Mesenchymal stem cell (in vitro differentiated cells and primary cell): ENCODE data around the gene TMEM72.

Experiments
- DNase-seq: peaks from one replicate; pipeline ENCODE4 v3.0.0-alpha.2; 2013
- H2AFZ ChIP-seq: one replicate; pipeline ENCODE4 v1.6.1; 2013; ENCODE audit warnings: low read depth, mild to moderate bottlenecking, control low read depth, inconsistent platforms, low read length, moderate library complexity
- H2AK5ac ChIP-seq: 2 replicates; pipeline ENCODE4 v1.6.1; 2013; ENCODE audit warnings: low read length, moderate library complexity, mild to moderate bottlenecking, inconsistent platforms; ENCODE audit not compliant: severe bottlenecking
- H2BK120ac ChIP-seq: one replicate; pipeline ENCODE4 v1.6.1; 2013; ENCODE audit warnings: low read depth, mild to moderate bottlenecking, inconsistent platforms, low read length, moderate library complexity
- H2BK12ac ChIP-seq, 2 experiments: one replicate each; pipeline ENCODE4 v1.6.1; 2013; ENCODE audit warnings: inconsistent platforms in 2 of 2, low read length in 2 of 2, mild to moderate bottlenecking in 2 of 2, moderate library complexity in 2 of 2, control low read depth in 1 of 2
- H2BK15ac ChIP-seq: one replicate; pipeline ENCODE4 v1.6.1; 2013; ENCODE audit warnings: mild to moderate bottlenecking, low read depth, inconsistent platforms; ENCODE audit not compliant: poor library complexity, severe bottlenecking
- H2BK5ac ChIP-seq: 2 replicates; pipeline ENCODE4 v1.6.1; 2013; ENCODE audit warnings: low read depth, mild to moderate bottlenecking, low read length, control low read depth, inconsistent platforms; ENCODE audit not compliant: poor library complexity, severe bottlenecking
- H3K14ac ChIP-seq, 2 experiments: one replicate each; pipeline ENCODE4 v1.6.1; 2013; ENCODE audit warnings: inconsistent platforms in 2 of 2, low read length in 2 of 2, control low read depth in 1 of 2, mild to moderate bottlenecking in 1 of 2, moderate library complexity in 1 of 2
- H3K18ac ChIP-seq, 2 experiments: one replicate each; pipeline ENCODE4 v1.6.1; 2013; ENCODE audit warnings: inconsistent platforms in 2 of 2, low read length in 2 of 2, control low read depth in 1 of 2, low read depth in 1 of 2, mild to moderate bottlenecking in 1 of 2
- H3K23ac ChIP-seq, 2 experiments: one replicate each; pipeline ENCODE4 v1.6.1; 2013; ENCODE audit warnings: inconsistent platforms in 2 of 2, low read length in 2 of 2, mild to moderate bottlenecking in 2 of 2, moderate library complexity in 2 of 2, control low read depth in 1 of 2
- H3K27ac ChIP-seq: 2 replicates; pipeline ENCODE4 v1.5.1; 2013; ENCODE audit warnings: mild to moderate bottlenecking, moderate library complexity, low read length, control low read depth, inconsistent platforms; ENCODE audit not compliant: poor library complexity, severe bottlenecking
- H3K27me3 ChIP-seq, 2 experiments: 2 replicates each; pipeline versions ENCODE4 v1.6.1 to v1.7.0; 2013; ENCODE audit warnings: low read length in 2 of 2, mild to moderate bottlenecking in 2 of 2, moderate library complexity in 2 of 2, control low read depth in 1 of 2, inconsistent platforms in 1 of 2; ENCODE audit not compliant: control insufficient read depth in 1 of 2, insufficient read depth in 1 of 2
- H3K36me3 ChIP-seq, 2 experiments: 2 replicates each; pipeline versions ENCODE4 v1.6.1 to v1.7.0; 2013; ENCODE audit warnings: low read length in 2 of 2, control low read depth in 1 of 2, inconsistent platforms in 1 of 2, low read depth in 1 of 2, mild to moderate bottlenecking in 1 of 2; ENCODE audit not compliant: insufficient read depth in 2 of 2, control insufficient read depth in 1 of 2
- H3K4ac ChIP-seq, 2 experiments: one replicate each; pipeline ENCODE4 v1.6.1; 2013; ENCODE audit warnings: inconsistent platforms in 2 of 2, low read length in 2 of 2, mild to moderate bottlenecking in 2 of 2, moderate library complexity in 2 of 2, control low read depth in 1 of 2, low read depth in 1 of 2
- H3K4me1 ChIP-seq: 2 replicates; pipeline ENCODE4 v1.6.1; 2013; ENCODE audit warnings: low read depth, low read length, control low read depth; ENCODE audit not compliant: control insufficient read depth, insufficient read depth
- H3K4me2 ChIP-seq: 2 replicates; pipeline ENCODE4 v1.6.1; 2013; ENCODE audit warnings: low read length, mild to moderate bottlenecking, inconsistent platforms; ENCODE audit not compliant: poor library complexity, severe bottlenecking
- H3K4me3 ChIP-seq, 2 experiments: 2 replicates each; pipeline versions ENCODE4 v1.5.1 to v1.7.0; 2013; ENCODE audit warnings: low read length in 2 of 2, mild to moderate bottlenecking in 2 of 2, control low read depth in 1 of 2, low read depth in 1 of 2; ENCODE audit not compliant: insufficient read depth in 1 of 2
- H3K79me1 ChIP-seq: replicated peaks from 2 replicates; pipeline ENCODE4 v1.6.1; 2013; ENCODE audit warnings: mild to moderate bottlenecking, control low read depth, low read length, inconsistent platforms; ENCODE audit not compliant: poor library complexity, severe bottlenecking
- H3K9ac ChIP-seq: 2 replicates; pipeline ENCODE4 v1.7.0; 2013; ENCODE audit warnings: mild to moderate bottlenecking, low read length, moderate library complexity
- H3K9me3 ChIP-seq: 2 replicates; pipeline ENCODE4 v1.7.0; 2013; ENCODE audit warnings: mild to moderate bottlenecking, low read length; ENCODE audit not compliant: control insufficient read depth
- H4K8ac ChIP-seq: one replicate; pipeline ENCODE4 v1.6.1; 2013; ENCODE audit warnings: inconsistent platforms, mild to moderate bottlenecking, low read length, moderate library complexity
- H4K91ac ChIP-seq: one replicate; pipeline ENCODE4 v1.6.1; 2013; ENCODE audit warnings: mild to moderate bottlenecking, low read length, inconsistent platforms
- WGBS: methylation state at CpG from one replicate; pipeline ENCODE4 v1.1.7; 2013; ENCODE audit warnings: mixed read lengths; 5-methylcytosine and 5-hydroxymethylcytosine counted together

Gene TMEM72

DNA sequence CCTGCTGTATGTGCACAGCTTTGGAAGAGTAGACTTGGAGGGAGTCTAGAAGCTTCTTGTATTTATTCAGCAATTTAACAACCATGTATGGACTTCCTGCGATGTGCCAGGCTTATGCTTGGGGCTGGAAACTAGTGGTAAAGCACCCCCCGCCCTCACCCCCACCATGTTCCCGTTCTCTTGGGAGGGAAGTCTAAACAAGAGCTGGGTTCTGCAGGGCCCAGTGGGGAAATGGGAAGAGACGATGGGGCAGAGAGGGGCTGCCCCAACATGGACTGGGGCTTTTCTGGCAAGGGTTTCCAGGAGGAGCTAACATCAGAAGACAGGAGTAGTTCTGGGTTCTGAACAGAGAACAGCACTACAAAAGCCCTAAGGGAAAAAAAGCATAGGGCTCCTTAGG, 56.5 kb downstream of the TMEM72 start:
- Histone ChIP-seq H2BK12ac (peak overlapping the region in 1 of 2 experiments; percentile 27), H3K14ac (no peak overlapping the region), H2BK15ac (peak overlapping the region; percentile 73), H4K91ac (peak overlapping the region; percentile 2), H2BK120ac (peak overlapping the region; percentile 55), H3K27me3 (no peaks in the 10 kb centered on the region), H3K27ac (no peak overlapping the region), H3K4ac (peak overlapping the region; percentile 28 to 47), H2BK5ac (no peak overlapping the region), H3K23ac (no peak overlapping the region), H2AK5ac (peak overlapping the region; percentile 63), H3K18ac (peak overlapping the region; percentile 28 to 74), H3K4me1 (peaks cover 44% of the 10 kb centered on the region), H3K4me3 (peak overlapping the region in 1 of 2 experiments; percentile 57), H3K79me1 (peaks cover 23% of the 10 kb centered on the region), H3K9ac (peak overlapping the region; percentile 74), H2AFZ (no peak overlapping the region), H3K9me3 (no peaks in the 10 kb centered on the region), H3K4me2 (no peak overlapping the region), H4K8ac (no peak overlapping the region), H3K36me3 (peaks cover 22 to 33% of the 10 kb centered on the region in 2 experiments)
- DNase-seq: no peak
- 88% methylated on average over 2 of the region's 4 CpGs for WGBS

DNA sequence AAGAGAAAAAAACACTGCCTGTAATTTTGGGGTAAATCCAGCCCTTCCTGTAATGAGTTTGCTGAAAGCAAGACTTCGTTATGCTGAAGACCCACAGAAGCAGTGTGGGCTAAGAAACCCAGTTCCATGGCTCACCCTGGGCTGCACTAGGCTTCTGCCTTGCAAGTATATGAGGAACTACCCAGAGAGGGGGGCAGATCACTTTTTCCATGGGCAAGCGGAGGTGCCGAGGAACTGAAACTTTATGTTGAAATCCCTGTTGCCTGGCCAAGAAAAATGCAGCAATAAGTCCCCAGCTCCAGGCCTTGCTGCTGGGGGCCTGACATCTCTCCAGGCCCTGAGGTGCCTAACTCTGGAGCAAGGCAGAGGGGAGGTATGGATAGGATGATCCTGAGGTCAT, 57.0 kb downstream of the TMEM72 start:
- H3K27ac ChIP-seq: no peak overlapping the region
- H2BK12ac ChIP-seq: peak overlapping the region; percentile 65 to 69
- no peak overlapping the region for H2BK15ac ChIP-seq
- 84% methylated on average over 3 of the region's 3 CpGs for WGBS
- H2BK120ac ChIP-seq: peak overlapping the region; percentile 55
- no peaks in the 10 kb centered on the region for H3K27me3 ChIP-seq
- H3K9ac ChIP-seq: peak overlapping the region; percentile 74
- H3K4ac ChIP-seq: peak overlapping the region in 1 of 2 experiments; percentile 47
- peak overlapping the region; percentile 70 for H4K91ac ChIP-seq
- peak overlapping the region in 1 of 2 experiments; percentile 53 for H3K14ac ChIP-seq
- no peak overlapping the region for H3K23ac ChIP-seq
- DNase-seq: peak; percentile 74
- peaks cover 23% of the 10 kb centered on the region for H3K79me1 ChIP-seq
- peaks cover 22 to 37% of the 10 kb centered on the region in 2 experiments for H3K36me3 ChIP-seq
- H3K18ac ChIP-seq: peak overlapping the region; percentile 74 to 77
- H3K4me2 ChIP-seq: no peak overlapping the region
- no peaks in the 10 kb centered on the region for H3K9me3 ChIP-seq
- no peak overlapping the region for H4K8ac ChIP-seq
- no peak overlapping the region for H2AFZ ChIP-seq
- H2AK5ac ChIP-seq: peak overlapping the region; percentile 63
- H3K4me1 ChIP-seq: peaks cover 41% of the 10 kb centered on the region
- H3K4me3 ChIP-seq: peak overlapping the region in 1 of 2 experiments; percentile 57
- H2BK5ac ChIP-seq: no peak overlapping the region

DNA sequence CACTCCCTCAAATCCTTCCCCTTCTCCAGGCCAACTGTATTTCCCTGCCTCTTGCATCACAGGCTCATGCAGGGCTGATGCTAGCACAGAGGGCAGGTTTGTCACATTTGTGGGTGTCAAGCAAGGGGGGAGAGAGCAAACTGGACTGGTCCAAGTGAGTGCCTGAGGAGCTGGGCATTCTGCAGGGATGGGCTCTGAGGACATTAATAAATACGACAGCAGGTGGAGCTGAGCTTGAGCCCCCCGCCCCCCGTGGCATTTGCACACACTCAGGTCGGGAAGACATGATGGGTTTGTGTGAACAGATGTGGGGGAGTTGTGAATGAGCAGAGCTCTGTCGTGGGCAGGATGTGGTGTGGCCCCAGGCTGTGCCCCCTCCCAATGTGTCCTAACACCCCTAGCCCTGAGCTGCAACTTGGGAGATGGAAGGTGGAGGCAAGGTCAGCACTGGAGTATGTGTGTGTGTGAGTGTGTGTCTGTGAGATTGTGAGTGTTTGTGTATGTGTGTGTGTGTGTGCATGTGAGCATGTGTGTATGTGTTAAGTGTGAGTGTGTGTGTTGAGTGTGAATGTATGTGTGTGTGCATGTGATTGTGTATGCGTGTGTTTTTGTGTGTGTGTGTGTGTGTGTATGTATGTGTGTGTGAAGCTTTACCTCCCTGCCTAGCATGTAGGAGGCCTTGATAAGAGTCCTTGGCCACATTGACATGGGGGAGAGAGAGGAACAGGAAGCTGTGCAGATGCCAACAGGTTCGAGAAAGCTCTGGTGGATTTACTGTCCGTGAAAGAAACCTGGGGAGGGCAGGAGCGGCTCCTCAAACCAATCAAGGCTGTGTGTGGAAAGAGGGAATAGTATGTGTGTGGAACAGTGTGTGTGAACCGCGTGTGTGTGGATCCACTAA, 57.6 kb downstream of the TMEM72 start:
- WGBS: 88% methylated on average over 11 of the region's 11 CpGs
- Histone ChIP-seq H2BK12ac (peak overlapping the region; percentile 65 to 69), H3K4me2 (no peak overlapping the region), H3K4me3 (peak overlapping the region in 1 of 2 experiments; percentile 57), H3K23ac (no peak overlapping the region), H2AFZ (no peak overlapping the region), H2BK120ac (no peak overlapping the region), H2AK5ac (peak overlapping the region; percentile 1), H4K8ac (peak overlapping the region; percentile 31), H3K27ac (no peak overlapping the region), H3K9me3 (no peaks in the 10 kb centered on the region), H3K9ac (peak overlapping the region; percentile 74), H3K4ac (peak overlapping the region in 1 of 2 experiments; percentile 20), H4K91ac (peak overlapping the region; percentile 70), H3K27me3 (no peaks in the 10 kb centered on the region), H3K79me1 (peaks cover 23% of the 10 kb centered on the region), H3K14ac (peak overlapping the region in 1 of 2 experiments; percentile 53), H3K4me1 (peaks cover 37% of the 10 kb centered on the region), H2BK15ac (no peak overlapping the region), H2BK5ac (no peak overlapping the region), H3K36me3 (peaks cover 22 to 40% of the 10 kb centered on the region in 2 experiments), H3K18ac (peak overlapping the region in 1 of 2 experiments; percentile 77)
- no peak for DNase-seq

DNA sequence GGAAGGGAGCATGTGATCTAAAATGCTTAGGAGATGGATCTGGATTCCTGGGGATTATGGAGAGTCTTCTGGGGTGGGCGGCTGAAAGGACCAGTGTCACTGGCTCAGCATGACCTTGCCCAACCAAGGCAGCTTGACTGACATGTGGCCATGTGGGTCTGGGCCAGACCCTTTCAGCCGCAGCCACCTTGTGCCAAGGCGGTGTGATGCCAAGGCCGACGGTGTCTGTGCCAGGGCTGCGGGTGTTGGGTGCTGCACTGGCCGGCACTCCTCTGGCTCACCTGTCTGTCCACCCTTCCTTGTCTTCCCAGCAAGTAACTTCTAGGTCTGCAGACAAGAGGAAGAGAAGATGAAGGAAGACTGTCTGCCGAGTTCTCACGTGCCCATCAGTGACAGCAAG, 58.7 kb downstream of the TMEM72 start:
- H4K91ac ChIP-seq: peak overlapping the region; percentile 1
- no peak overlapping the region for H3K4me3 ChIP-seq
- H3K27ac ChIP-seq: no peak overlapping the region
- no peaks in the 10 kb centered on the region for H3K9me3 ChIP-seq
- no peak overlapping the region for H3K14ac ChIP-seq
- no peaks in the 10 kb centered on the region for H3K27me3 ChIP-seq
- no peak overlapping the region for H2BK15ac ChIP-seq
- H4K8ac ChIP-seq: no peak overlapping the region
- H3K23ac ChIP-seq: no peak overlapping the region
- H3K9ac ChIP-seq: no peak overlapping the region
- H2AK5ac ChIP-seq: no peak overlapping the region
- peaks cover 35% of the 10 kb centered on the region for H3K4me1 ChIP-seq
- no peak for DNase-seq
- no peak overlapping the region for H3K18ac ChIP-seq
- no peak overlapping the region for H3K4me2 ChIP-seq
- no peak overlapping the region for H3K4ac ChIP-seq
- peaks cover 22 to 40% of the 10 kb centered on the region in 2 experiments for H3K36me3 ChIP-seq
- H2BK5ac ChIP-seq: no peak overlapping the region
- over 99% methylated on average over 9 of the region's 9 CpGs for WGBS
- H2AFZ ChIP-seq: no peak overlapping the region
- no peak overlapping the region for H2BK120ac ChIP-seq
- H3K79me1 ChIP-seq: peaks cover 23% of the 10 kb centered on the region
- H2BK12ac ChIP-seq: no peak overlapping the region
